Neuron (in vitro differentiated cells): Measurements from ENCODE around the gene GAREM1.
"Not testable (repeated sequence)": the region's sequence is repeated elsewhere in the genome, so short reads cannot be mapped to it uniquely, and the experiment has no call there.

Experiments
- H2AFZ ChIP-seq: one replicate; pipeline ENCODE4 v1.6.1; 2013; ENCODE audit warnings: low read depth, mild to moderate bottlenecking, inconsistent platforms, low read length, moderate library complexity
- H3K27me3 ChIP-seq: one replicate; pipeline ENCODE4 v1.6.1; 2013; ENCODE audit warnings: low read length; ENCODE audit not compliant: insufficient read depth
- H3K36me3 ChIP-seq: one replicate; pipeline ENCODE4 v1.6.1; 2013; ENCODE audit warnings: low read length; ENCODE audit not compliant: insufficient read depth
- H3K4me1 ChIP-seq: one replicate; pipeline ENCODE4 v1.6.1; 2013; ENCODE audit warnings: low read length; ENCODE audit not compliant: insufficient read depth
- H3K4me3 ChIP-seq: 2 replicates; pipeline ENCODE4 v1.5.1; 2013; ENCODE audit warnings: mild to moderate bottlenecking, low read length, moderate library complexity
- H3K9me3 ChIP-seq: one replicate; pipeline ENCODE4 v1.6.1; 2013; ENCODE audit warnings: low read length

Gene GAREM1

DNA sequence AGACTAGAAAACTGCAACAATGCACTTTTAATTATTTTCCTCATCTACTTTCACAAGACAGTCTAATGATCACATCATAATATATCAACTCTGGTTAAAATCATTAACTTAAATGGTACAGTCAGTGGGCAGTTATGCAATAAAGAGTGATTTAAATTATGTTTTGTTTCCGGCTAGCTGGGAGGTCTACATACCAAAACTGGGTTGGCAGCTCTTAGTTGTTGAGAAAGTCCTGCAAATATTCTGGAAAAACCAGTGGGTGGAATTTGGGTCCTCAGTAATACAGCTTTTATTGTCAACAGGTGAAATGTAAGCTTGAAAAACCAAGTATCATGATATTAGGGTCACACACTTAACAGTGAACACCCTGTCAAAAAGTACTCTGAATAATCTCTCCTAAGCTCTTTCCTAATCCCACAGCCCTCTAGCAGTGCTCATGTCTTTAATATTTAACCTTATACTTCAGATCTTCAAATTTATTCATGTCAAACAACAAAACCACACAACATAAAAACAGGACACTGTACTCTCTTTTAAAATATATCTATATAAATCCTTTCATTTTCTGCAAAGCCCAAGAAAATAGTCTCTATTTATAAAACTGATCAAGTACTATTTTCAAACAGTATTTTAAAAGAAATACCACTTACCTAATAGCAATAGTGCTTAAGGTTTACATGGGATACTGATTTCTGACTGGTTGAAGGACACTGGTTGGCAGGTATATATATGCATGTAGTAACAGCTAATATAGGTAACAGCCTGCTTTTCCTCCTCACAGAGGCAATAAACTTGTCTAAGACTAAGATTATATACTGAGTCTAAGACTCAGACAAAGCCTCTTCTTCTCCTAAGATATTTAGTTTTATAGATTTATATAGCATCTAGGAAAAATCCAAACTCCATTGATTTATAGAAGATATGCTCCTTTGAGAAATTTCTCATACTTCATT lies 103.8 kb downstream of the GAREM1 start:
- Histone ChIP-seq H3K36me3 (no peaks in the 10 kb centered on the region), H2AFZ (no peak overlapping the region)

DNA sequence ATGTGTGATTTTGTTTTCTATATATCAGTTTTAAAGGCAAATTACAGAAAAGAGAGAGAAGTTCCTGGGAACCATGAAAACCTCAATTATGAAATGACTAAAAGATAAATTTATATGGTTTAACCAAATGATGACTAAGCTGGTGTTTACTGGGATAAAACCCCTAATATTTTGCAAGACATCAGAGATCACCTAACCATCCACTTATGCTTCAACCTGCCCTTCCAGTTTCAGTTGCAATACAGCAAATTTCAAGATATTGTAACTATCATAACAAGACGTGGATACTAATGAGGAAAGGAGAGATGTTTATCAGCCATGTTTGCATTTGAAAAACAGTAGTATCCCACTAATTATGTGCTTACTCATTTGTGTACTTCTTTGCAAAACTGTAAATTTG lies 108.2 kb downstream of the GAREM1 start:
- H3K27me3 ChIP-seq = no peaks in the 10 kb centered on the region
- H3K4me1 ChIP-seq = no peaks in the 10 kb centered on the region
- H3K9me3 ChIP-seq = no peaks in the 10 kb centered on the region
- H3K36me3 ChIP-seq = no peaks in the 10 kb centered on the region
- H3K4me3 ChIP-seq = no peak overlapping the region
- no peak overlapping the region for H2AFZ ChIP-seq

More for the DNA sequence above, 103.8 kb downstream of the GAREM1 start:
- no peaks in the 10 kb centered on the region for H3K27me3 ChIP-seq
- no peaks in the 10 kb centered on the region for H3K4me1 ChIP-seq
- no peaks in the 10 kb centered on the region for H3K9me3 ChIP-seq
- no peak overlapping the region for H3K4me3 ChIP-seq

DNA sequence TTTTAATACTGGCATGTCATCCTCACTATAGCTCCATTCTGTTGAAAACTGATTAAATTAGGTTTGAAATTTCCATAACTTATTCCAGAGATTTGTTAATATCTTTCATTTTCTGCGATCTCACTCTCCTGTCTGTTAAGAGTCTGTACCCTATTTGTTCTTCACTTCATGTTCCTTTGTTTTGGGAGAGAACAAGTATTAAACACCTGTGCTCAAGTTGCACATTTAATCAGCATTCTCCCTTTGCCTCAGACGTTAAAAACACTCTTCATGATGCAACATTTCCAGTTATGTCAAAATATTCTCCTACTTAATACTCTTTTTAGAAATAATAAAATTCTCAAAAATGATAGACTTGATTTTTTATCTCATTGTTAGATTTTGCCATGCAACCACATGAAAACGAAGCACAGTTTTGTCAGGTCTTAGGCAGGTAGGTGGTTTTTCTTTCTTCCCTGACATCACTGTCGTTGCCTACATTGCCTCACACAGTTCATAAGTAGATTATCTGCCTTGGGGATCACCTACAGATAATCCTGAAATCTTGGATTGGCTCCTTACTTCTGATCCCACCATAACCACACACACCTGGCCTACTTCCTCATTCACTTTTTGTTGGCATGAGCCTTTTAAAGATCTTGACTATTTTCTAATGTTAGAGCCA lies 109.9 kb downstream of the GAREM1 start:
- Histone ChIP-seq H3K36me3 (no peaks in the 10 kb centered on the region), H3K4me1 (peaks cover 2% of the 10 kb centered on the region), H3K4me3 (no peak overlapping the region), H3K9me3 (no peaks in the 10 kb centered on the region), H2AFZ (no peak overlapping the region), H3K27me3 (no peaks in the 10 kb centered on the region)

DNA sequence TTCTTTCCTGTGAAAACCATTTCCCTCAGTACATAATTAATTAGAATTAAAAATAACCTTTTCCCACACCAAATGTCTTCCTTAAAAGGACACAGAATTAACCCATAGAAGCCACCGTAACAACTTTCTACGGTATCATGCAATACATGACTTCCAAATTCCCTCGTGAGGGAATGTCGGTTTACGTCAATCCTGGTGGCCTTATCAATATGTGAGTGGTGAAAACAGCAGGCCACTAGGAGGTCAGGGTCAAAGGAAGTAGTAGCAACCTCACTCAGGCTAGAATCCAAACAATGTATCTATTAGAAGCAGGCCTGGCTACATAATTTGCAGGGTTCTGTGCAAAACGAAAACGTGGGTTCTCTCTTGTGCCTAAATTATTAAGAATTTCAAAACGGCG lies 112.2 kb downstream of the GAREM1 start:
- Histone ChIP-seq H3K36me3 (no peaks in the 10 kb centered on the region), H3K27me3 (no peaks in the 10 kb centered on the region), H3K4me1 (peaks cover 4% of the 10 kb centered on the region), H3K9me3 (no peaks in the 10 kb centered on the region), H2AFZ (no peak overlapping the region), H3K4me3 (no peak overlapping the region)

DNA sequence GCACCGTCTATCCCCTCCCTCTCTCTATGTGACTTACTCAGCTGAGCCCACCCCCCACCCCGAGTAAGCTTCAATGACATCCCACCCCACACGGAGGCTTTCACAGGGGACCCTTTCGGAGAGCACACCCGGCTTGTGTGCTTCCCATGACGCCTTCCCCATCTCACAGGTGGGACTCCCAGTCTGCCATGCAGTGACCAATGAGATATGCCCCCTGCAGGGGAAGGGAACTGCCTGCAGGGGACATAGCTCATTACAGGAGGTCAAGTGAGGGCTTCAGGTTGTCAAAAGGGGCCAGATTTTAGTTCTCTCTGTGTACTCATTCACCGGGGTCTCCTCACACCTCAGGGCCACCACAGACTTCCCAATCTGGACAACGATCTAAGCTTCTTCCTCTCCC lies 112.6 kb downstream of the GAREM1 start:
- Histone ChIP-seq H2AFZ (no peak overlapping the region), H3K4me3 (no peak overlapping the region), H3K36me3 (no peaks in the 10 kb centered on the region), H3K9me3 (no peaks in the 10 kb centered on the region), H3K4me1 (peaks cover 4% of the 10 kb centered on the region), H3K27me3 (no peaks in the 10 kb centered on the region)

DNA sequence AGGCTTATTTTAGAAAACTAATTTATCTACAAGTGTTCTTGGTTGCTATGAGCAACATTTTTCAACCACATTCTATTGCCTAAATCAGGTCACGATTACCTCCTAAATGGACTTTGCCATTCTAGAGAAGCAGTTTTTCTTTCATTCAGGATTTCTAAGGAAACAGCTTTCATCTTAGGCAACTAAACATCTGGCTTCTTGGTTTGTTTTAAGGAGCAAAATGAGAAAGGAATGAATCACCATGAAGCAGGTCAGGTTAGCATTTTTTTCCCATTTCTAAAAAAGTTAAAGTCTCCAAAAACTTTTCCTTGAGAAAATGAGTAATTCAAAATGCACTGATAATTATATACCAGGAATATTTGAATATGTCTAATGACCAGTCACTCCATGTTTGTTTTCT lies 114.8 kb downstream of the GAREM1 start:
- Histone ChIP-seq H2AFZ (no peak overlapping the region), H3K9me3 (no peaks in the 10 kb centered on the region), H3K36me3 (no peaks in the 10 kb centered on the region), H3K4me3 (no peak overlapping the region), H3K4me1 (peaks cover 4% of the 10 kb centered on the region), H3K27me3 (no peaks in the 10 kb centered on the region)

DNA sequence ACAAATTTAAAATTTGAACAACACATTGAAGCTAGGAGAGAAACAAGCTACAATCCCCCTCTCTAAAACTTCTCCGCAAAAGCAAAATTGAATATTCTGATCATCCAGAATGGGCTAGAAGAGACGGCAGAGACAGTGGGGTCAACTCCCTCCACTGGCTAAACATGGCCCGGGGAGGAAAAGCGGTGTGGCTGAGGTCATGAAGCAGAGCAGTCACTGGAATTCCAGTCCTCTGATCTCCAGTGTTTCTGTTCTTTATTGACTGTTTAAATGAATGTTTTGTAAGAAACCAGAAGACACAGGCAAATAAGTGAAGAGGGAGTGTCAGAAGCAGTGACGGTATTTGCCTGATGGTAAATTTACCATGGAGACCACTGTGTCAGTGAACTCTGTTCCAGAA lies 116.2 kb downstream of the GAREM1 start:
- Histone ChIP-seq H3K4me3 (no peak overlapping the region), H3K4me1 (peaks cover 9% of the 10 kb centered on the region), H3K27me3 (no peaks in the 10 kb centered on the region), H2AFZ (no peak overlapping the region), H3K36me3 (no peaks in the 10 kb centered on the region), H3K9me3 (no peaks in the 10 kb centered on the region)

DNA sequence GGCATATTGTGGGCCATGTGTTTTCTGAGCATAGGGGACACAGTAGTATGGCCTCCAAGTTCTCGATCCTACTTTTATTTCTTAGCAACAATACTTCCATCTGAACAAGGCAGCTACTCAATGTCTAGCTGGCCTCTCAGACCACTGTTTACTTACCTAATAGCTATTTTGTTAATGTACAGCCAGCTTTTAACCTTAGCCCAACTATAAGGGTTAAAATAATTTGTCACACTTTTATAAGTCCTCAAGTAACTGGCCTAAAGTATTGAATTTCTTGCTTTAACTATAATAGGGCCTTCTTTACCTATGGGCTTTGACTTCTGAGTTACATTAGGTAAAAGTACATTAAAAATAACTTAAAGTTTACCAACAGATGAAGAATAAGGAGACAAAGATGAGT lies 117.4 kb downstream of the GAREM1 start:
- Histone ChIP-seq H3K4me1 (peaks cover 9% of the 10 kb centered on the region), H3K36me3 (no peaks in the 10 kb centered on the region), H2AFZ (no peak overlapping the region), H3K27me3 (no peaks in the 10 kb centered on the region), H3K4me3 (no peak overlapping the region), H3K9me3 (no peaks in the 10 kb centered on the region)

DNA sequence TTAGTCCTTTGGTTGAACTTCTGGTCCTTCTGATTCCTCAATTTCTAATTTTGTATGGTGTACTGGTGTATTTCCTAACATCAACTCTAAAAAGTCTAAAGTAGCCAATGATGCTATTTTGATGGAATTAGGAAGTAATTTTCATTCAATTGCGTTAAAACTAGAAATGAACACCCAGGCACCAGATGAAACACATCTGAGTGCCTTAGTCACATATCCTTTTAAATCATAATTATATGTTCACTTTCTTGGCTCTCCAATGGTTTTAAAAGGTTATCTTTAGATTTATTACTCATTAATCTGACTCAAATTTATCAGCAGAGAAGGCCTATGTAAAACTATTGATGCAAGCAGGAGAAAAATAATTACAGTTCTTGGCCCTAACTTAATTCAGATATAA lies 119.7 kb downstream of the GAREM1 start:
- H3K4me3 ChIP-seq = no peak overlapping the region
- H3K27me3 ChIP-seq = no peaks in the 10 kb centered on the region
- H2AFZ ChIP-seq = no peak overlapping the region
- no peaks in the 10 kb centered on the region for H3K36me3 ChIP-seq
- H3K9me3 ChIP-seq = no peaks in the 10 kb centered on the region
- peaks cover 17% of the 10 kb centered on the region for H3K4me1 ChIP-seq

DNA sequence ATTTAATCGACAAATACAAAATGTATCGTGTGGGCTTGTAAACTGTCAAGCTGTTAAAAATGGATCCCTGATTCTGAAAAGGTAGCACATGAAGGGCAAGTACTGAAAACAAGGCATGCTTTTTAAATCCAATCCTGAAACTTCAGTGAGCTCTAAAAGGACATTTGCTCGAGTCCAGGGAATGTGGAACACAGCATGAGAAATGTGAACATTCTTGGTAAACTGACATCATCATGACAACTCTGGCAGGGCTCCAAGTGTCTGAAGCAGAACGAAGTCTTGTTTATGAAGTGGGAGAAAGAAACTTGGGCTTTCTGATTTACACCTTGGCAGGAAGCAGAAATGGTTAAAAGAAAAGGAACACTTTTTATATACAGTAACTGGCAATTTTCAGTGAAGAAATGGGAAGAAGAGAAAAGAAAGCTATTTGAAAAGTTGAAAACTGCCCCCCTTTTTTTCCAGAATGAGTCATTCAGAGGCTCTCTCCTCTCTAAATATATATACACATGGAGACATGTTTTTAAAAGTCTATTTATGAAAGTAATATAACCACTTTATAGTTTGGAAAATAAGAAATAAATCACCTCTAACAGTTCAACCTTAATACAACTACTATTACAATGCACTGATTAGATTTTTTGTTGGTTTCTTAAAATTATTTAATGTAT lies 120.8 kb downstream of the GAREM1 start:
- Histone ChIP-seq H3K27me3 (no peaks in the 10 kb centered on the region), H3K36me3 (no peaks in the 10 kb centered on the region), H2AFZ (no peak overlapping the region), H3K9me3 (no peaks in the 10 kb centered on the region), H3K4me3 (no peak overlapping the region), H3K4me1 (peaks cover 13% of the 10 kb centered on the region)

DNA sequence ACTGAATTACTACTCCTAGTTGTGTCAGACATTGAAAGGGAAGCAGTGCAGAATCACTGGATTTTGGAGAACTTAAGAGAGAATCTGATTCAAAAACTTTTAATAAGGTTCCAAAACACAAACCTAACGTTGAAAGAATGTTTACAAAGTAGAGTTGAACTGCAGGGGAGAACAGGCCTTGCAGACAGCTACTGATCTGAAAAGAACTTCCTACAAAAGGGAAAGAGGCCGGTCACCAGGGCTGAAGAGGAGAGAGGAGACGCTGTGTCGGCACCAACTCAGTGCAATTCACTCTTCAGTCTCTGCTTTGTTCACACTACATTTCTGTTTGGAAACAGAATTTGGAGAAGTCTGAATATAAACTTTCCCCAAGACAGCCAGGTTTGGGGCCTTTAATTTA lies 124.0 kb downstream of the GAREM1 start:
- H3K27me3 ChIP-seq = no peaks in the 10 kb centered on the region

DNA sequence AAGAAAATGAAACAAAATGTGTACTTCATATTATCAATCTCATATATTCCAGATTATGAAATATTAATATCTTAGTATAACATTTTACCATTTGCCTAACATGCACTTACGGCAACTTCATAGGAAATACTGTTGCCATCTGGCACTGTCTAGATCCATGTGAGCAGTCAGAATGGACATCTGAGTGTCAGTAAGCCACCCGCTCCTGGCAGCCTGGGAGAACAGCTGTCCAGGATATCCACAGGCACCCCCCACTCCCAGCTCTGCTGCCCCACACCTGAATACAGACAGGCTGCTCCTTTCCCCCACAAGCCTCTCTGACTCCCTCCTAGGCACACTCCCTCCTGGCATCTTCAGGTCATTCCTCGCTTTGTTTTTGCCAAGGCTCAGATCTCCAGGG lies 127.0 kb downstream of the GAREM1 start:
- no peaks in the 10 kb centered on the region for H3K27me3 ChIP-seq
- H3K4me3 ChIP-seq = no peak overlapping the region
- no peaks in the 10 kb centered on the region for H3K36me3 ChIP-seq
- H2AFZ ChIP-seq = no peak overlapping the region
- peaks cover 8% of the 10 kb centered on the region for H3K4me1 ChIP-seq
- H3K9me3 ChIP-seq = no peaks in the 10 kb centered on the region

More for the DNA sequence above, 124.0 kb downstream of the GAREM1 start:
- Histone ChIP-seq H3K4me3 (peak overlapping the region; percentile 10), H3K9me3 (no peaks in the 10 kb centered on the region), H3K4me1 (peaks cover 13% of the 10 kb centered on the region), H3K36me3 (no peaks in the 10 kb centered on the region), H2AFZ (peak overlapping the region; percentile 50)

DNA sequence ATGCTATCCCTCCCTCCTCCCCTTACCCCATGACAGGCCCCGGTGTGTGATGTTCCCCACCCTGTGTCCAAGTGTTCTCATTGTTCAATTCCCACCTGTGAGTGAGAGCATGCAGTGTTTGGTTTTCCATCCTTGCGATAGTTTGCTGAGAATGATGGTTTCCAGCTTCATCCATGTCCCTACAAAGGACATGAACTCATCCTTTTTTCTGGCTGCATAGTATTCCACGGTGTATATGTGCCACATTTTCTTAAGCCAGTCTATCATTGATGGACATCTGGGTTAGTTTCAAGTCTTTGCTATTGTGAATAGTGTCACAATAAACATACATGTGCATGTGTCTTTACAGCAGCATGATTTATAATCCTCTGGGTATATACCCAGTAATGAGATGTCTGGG lies 129.6 kb downstream of the GAREM1 start:
- H2AFZ ChIP-seq, H3K36me3 ChIP-seq, H3K9me3 ChIP-seq, H3K4me3 ChIP-seq, H3K4me1 ChIP-seq, H3K27me3 ChIP-seq: not testable (repeated sequence)
